Measurements from ENCODE around the gene OSBPL9.

DNA sequence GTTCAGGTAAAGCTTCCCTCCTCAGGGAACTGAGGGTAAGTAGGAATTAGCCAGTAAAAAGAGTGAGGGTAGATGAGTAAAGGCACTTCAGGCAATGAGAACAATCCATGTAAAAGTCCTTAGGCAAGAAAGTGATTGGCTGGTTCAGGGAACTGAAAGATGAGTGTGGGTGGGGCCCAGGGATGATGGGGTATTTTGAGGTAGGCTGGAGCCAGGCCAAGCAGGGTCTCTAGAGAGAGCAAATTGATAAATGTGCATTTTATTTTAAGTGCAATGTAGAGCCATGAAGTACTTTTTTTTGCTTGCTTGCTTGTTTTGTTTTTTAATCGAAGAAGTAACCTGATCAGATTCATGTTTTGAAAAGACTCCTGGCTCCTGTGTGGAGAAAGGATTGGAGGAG lies 26.5 kb downstream of the OSBPL9 start:
- TF ChIP-seq, protein P1, sequence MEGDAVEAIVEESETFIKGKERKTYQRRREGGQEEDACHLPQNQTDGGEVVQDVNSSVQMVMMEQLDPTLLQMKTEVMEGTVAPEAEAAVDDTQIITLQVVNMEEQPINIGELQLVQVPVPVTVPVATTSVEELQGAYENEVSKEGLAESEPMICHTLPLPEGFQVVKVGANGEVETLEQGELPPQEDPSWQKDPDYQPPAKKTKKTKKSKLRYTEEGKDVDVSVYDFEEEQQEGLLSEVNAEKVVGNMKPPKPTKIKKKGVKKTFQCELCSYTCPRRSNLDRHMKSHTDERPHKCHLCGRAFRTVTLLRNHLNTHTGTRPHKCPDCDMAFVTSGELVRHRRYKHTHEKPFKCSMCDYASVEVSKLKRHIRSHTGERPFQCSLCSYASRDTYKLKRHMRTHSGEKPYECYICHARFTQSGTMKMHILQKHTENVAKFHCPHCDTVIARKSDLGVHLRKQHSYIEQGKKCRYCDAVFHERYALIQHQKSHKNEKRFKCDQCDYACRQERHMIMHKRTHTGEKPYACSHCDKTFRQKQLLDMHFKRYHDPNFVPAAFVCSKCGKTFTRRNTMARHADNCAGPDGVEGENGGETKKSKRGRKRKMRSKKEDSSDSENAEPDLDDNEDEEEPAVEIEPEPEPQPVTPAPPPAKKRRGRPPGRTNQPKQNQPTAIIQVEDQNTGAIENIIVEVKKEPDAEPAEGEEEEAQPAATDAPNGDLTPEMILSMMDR (IDR thresholded peaks at IDR 0.05): no peak
- no peak for TF ChIP-seq POLR2A (IDR thresholded peaks at IDR 0.05)
